GM19239 (cell line): ENCODE results near the gene AQP4.

Source experiments
- DNase-seq: peaks from one replicate; pipeline ENCODE4 v3.0.0; 2011; ENCODE audit warnings: low spot score; ENCODE audit not compliant: insufficient read length
- FAIRE-seq: peaks from 2 replicates; lab custom pipeline; 2011; peaks lifted over from hg19 to GRCh38; lab: Jason Lieb, UNC

Gene AQP4

DNA sequence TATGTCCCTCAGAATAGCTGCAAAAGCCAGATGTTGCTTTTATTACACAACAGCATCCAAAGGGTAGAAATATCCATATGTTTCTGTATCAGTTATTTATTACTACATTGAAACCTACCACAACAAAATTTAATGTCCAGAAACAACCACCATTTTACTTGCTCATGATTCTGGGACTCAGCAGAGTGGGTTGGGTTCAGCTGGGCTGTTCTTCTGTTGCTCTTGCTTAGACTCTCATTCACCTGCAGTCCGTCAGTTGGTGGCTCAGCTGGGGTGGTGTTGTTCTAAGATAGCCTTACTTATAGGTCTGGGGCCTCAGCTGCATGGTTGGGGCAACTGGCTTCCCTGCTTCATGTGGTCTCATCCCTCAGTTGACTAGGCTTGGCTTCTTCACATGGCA is 21.7 kb downstream of the AQP4 start:
- FAIRE-seq, result no peak
- no peak for DNase-seq

DNA sequence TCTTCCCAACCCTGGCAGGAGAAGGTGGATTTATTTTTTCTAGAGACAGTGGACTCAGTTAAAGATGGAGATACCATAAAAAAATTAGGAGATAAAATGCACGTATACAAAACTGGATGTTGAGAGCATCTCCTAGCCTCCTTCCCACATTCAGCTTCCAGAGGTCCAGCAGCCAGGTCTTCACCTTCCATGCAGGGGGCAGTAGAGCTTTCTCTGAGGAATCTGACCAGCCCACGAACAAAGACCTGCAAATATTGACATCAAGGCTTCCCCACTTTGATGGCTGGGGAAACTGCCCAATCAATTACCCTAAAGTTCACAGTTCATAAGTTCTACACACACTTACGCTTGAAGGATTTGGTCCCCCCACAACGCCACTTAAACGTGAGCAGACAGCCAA is 24.5 kb downstream of the AQP4 start:
- FAIRE-seq (no peak), DNase-seq (no peak)

DNA sequence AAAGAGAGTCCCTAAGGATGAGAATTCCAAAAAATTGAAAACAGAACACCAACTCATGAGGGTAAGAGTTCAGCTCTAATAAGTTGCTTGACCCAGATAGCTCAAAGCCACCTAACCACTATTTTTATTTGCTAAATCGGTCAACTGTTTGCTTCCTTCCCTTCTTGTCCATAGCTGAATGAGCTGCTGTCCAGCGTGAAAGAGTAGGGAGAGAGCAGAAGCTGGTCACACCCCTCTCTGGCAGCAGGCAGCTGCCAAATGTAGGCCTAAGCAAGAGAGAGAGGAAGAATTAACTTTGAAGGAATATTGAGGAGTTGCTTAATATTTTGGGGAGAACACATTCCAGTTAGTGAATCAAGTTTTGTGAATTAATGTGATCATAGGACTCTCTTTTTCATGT is 25.9 kb downstream of the AQP4 start:
- FAIRE-seq (no peak), DNase-seq (no peak)

DNA sequence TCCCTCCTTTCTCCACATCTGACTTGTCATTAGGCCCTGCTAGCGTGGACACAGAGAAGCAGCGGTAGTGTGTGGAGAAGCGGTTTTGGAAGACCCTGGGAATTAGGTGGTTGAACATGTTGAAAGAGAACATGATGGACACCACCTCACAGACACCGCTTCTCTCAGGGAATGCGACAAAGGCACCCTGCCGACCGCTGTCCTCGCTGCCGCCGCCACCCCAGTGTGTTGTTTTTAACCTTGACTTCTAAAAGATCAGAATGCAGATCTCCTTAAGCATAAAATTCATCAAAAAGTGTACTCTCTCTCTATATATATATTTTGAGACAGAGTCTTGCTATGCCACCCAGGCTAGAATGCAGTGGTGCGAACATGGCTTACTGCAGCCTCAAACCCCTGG is 33.2 kb downstream of the AQP4 start:
- no peak for FAIRE-seq
- no peak for DNase-seq

GRCh38 chr18:26827581-26827980 is 37.9 kb downstream of the AQP4 start:
- no peak for DNase-seq
- FAIRE-seq, result no peak

GRCh38 chr18:26826656-26827235 is 38.8 kb downstream of the AQP4 start:
- DNase-seq (no peak), FAIRE-seq (no peak)

DNA sequence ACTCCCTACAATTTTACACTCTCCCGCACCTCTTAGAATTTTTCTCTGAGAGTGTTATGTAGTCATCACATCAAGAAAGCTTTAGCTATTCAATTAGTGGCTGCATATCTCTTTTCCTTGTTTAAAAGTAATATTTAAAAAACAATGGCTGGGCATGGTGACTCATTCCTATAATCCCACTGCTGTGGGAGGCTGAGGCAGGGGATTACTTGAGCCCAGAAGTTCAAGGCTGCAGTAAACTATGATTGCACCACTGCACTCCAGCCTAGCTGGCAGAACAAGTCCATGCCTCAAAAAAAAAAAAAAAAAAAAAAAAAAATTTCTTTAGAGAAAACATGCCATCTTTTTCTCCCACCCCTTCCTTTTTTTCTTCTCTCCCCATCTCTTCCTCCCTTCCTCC is 44.3 kb downstream of the AQP4 start:
- DNase-seq (no peak), FAIRE-seq (no peak)

- FAIRE-seq, result no peak
- DNase-seq, result no peak
Measured at GRCh38 chr18:26819046-26819445, 46.5 kb downstream of the AQP4 start.

- FAIRE-seq (no peak), DNase-seq (no peak)
Measured at GRCh38 chr18:26818461-26818860, 47.0 kb downstream of the AQP4 start.

- FAIRE-seq (peak; percentile 18), DNase-seq (peak; percentile 7)
Measured at GRCh38 chr18:26813043-26813442, 52.5 kb downstream of the AQP4 start.

DNA sequence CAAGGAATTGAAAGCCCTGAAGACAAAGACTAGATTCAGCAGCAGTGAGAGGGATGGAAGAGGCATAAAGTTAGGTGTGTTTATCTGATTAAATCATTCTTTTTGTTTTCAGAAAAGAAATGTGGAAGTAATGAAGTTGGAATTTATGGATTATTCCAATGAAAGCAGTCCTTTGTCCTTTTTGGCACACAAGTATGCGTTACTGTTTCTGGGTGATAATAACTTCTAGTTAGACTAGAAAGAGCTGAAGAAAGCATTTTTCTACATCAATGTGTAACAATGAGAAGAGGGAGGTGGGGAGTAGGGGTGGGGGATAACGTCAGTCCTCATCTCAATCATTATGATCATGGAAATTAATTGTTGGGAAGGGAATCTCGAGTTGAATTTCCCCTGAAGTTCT is 53.0 kb downstream of the AQP4 start:
- DNase-seq, result no peak
- no peak for FAIRE-seq

DNA sequence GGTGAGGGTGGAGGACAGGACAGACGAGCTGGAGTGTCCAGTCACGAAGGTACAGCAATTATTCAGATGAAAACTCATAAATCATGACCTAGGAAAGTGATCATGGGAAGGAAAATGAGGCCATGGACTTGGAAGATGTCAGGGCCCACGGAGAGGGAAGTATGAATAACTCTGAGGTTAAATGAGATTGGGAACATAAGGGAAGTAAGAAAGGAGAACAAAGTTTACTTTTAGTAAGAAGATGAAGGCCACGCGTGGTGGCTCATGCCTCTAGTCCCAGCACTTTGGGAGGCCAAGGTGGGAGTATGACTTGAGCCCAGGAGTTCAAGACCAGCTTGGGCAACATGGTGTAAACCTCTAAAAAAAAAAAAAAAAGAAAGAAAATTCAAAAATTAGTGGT is 56.2 kb downstream of the AQP4 start:
- DNase-seq (no peak), FAIRE-seq (no peak)

- no peak for DNase-seq
- no peak for FAIRE-seq
Measured at GRCh38 chr18:26806224-26806623, 59.3 kb downstream of the AQP4 start.

DNA sequence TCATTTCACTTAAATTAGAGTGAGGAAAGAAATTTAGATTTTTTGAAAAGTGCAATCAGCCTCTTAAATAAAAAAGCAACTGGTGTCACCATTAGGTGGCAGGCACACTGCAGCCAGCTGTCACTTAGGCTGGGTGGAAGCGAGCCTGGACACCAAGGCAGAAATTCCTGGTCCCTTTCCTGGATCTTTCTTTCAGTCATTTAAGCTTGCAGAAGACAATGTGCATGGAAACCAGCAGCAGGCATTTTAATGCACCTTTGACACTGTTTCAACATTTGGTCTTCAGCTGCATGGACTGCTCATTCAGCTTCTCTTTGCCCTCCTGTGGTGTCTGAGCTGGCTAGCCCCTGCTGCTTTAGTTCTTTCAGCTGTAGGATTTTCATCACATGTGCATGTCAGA is 61.0 kb downstream of the AQP4 start:
- FAIRE-seq (no peak), DNase-seq (no peak)

GRCh38 chr18:26803643-26804042 is 61.9 kb downstream of the AQP4 start:
- no peak for FAIRE-seq
- no peak for DNase-seq

DNA sequence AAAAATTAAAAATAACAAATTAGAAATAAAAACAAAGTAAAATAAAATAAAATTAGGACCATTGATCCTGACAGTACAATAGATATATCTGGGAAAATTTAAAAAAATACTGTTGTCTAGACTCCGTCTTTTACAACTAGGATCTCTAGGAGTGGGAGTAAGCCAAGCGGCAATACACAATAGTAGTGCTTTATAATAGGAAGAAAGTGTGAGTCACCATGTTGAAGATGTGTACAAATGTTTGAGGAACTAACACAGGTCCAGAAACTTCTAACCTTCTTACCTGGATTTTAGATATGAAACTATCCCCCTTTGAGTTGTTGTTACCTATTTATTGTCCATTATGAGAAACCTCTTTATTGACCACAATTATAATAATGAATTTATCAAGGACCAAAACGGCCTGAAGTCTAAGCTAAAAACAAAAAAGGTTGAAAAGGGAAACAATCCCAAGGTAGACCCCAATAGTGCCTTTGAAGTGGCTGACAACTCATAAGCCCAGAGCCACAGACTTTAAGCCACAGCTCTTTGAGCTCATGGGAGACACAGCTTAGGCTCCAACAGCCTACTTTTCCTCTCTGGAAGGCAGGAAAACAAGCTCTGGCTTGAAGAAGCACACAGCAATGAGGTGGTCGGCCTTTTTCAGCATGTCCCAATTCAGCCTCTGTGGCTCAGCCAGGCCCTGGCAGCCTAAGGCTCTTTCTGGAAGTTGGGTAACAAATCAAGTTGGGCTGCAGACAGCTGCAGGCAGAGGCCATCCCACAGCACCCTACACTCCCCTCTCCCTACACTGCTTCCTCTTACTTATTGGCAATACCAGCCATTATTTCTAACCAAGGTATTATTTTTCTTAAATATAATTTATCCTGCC is 62.9 kb downstream of the AQP4 start:
- FAIRE-seq (no peak), DNase-seq (no peak)
